Upper lobe of right lung (tissue), 1 donor: Measurements from ENCODE around the gene NEURL4. TPM values are rescaled to one million over a fixed set of nuclear protein-coding genes. Genes with fewer than 3 reads are reported as not detected.
A peak's percentile ranks its signal among the peaks of the same experiment; 100 is the strongest.

Experiments
- ATAC-seq: fragments of 200-7000 bp; cut with Tn5 transposase; one replicate; pipeline ENCODE4 v1.9.1; 2020; ENCODE audit warnings: mild to moderate bottlenecking, moderate library complexity
- DNase-seq: peaks from one replicate; pipeline ENCODE4 v3.0.0-alpha.2; 2020
- H3K27ac ChIP-seq: fragments of 200-600 bp; one replicate; pipeline ENCODE4 v1.8.0; 2022
- H3K27me3 ChIP-seq: fragments of 200-600 bp; one replicate; pipeline ENCODE4 v1.8.0; 2022; ENCODE audit warnings: mild to moderate bottlenecking
- H3K36me3 ChIP-seq: fragments of 200-600 bp; one replicate; pipeline ENCODE4 v1.8.0; 2022
- H3K4me1 ChIP-seq: fragments of 200-600 bp; one replicate; pipeline ENCODE4 v1.8.0; 2022
- H3K4me3 ChIP-seq: fragments of 200-600 bp; one replicate; pipeline ENCODE4 v1.8.0; 2022; ENCODE audit warnings: mild to moderate bottlenecking
- H3K9me3 ChIP-seq: fragments of 200-600 bp; one replicate; pipeline ENCODE4 v1.8.0; 2022
- intact Hi-C: fragments of 100-400 bp; cut with DNase I; formaldehyde crosslinking; loops from one replicate; pipeline ENCODE4 v1.11.0; 2022
- total RNA-seq: library from RNA; stranded (reverse); fragmentation: NEBNext Ultra II Directional; extraction: Animal tissue kit (Norgen Biotek cat#: 25700); gene quantifications from one replicate; pipeline ENCODE4 v1.2.1, GENCODE V29; 2021
- TF ChIP-seq, protein P1 (sequence below): fragments of 200-600 bp; IDR thresholded peaks from one replicate; pipeline ENCODE4 v1.8.0; 2022; ENCODE audit warnings: antibody characterized with exemption
- donor health status: DM: no; HTN: yes; CAD: no; lungs with severe emphysema.

Gene NEURL4
- total RNA-seq, 1 donor from 2014 or later = 37.6 TPM

GRCh38 chr17:7356072-7356549, 27.0 kb upstream of the NEURL4 start:
- Histone ChIP-seq H3K27me3 (no peaks in the 10 kb centered on the region), H3K9me3 (no peaks in the 10 kb centered on the region), H3K4me1 (peaks cover 25% of the 10 kb centered on the region), H3K4me3 (no peak overlapping the region), H3K27ac (no peak overlapping the region), H3K36me3 (no peaks in the 10 kb centered on the region)
- TF ChIP-seq, protein P1, sequence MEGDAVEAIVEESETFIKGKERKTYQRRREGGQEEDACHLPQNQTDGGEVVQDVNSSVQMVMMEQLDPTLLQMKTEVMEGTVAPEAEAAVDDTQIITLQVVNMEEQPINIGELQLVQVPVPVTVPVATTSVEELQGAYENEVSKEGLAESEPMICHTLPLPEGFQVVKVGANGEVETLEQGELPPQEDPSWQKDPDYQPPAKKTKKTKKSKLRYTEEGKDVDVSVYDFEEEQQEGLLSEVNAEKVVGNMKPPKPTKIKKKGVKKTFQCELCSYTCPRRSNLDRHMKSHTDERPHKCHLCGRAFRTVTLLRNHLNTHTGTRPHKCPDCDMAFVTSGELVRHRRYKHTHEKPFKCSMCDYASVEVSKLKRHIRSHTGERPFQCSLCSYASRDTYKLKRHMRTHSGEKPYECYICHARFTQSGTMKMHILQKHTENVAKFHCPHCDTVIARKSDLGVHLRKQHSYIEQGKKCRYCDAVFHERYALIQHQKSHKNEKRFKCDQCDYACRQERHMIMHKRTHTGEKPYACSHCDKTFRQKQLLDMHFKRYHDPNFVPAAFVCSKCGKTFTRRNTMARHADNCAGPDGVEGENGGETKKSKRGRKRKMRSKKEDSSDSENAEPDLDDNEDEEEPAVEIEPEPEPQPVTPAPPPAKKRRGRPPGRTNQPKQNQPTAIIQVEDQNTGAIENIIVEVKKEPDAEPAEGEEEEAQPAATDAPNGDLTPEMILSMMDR = peak; percentile 91
- intact Hi-C loops = no loop called here
- peak; percentile 94 for DNase-seq
- ATAC-seq = peak; percentile 71

GRCh38 chr17:7355573-7355972, 26.4 kb upstream of the NEURL4 start:
- Histone ChIP-seq H3K27me3 (no peaks in the 10 kb centered on the region), H3K27ac (no peak overlapping the region), H3K4me1 (peaks cover 25% of the 10 kb centered on the region), H3K4me3 (no peak overlapping the region), H3K9me3 (no peaks in the 10 kb centered on the region), H3K36me3 (no peaks in the 10 kb centered on the region)
- intact Hi-C loops = no loop called here
- DNase-seq = no peak
- TF ChIP-seq, protein P1 = no peak
- ATAC-seq = no peak

DNA sequence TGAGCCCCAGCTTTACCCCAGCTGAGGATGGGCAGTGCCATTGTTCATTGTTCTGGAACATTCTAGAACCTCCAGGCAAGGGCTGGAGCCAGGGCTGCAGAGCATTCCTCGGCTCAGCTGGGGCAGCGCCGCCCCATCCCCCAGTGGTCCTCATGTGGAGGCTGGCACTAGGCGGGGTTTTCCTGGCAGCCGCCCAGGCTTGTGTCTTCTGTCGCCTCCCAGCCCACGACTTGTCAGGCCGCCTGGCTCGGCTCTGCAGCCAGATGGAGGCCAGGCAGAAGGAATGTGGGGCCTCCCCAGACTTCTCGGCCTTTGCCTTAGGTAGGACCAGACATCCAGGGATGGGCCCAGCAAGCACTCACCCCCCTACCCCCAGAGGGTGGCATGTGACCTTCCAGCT, 25.9 kb upstream of the NEURL4 start, which contains the start of gene TMEM95:
Gene TMEM95 (plus strand): TSS at position 104 of the 400 bp plus-strand sequence. CDS start 49 bp downstream, at position 153.
- TF ChIP-seq, protein P1 = no peak
- Histone ChIP-seq H3K4me3 (no peak within 1 kb of the TSS), H3K4me1 (peaks cover 25% of the 10 kb centered on the region), H3K27ac (no peak within 1 kb of the TSS), H3K27me3 (no peaks in the 10 kb centered on the region), H3K9me3 (no peaks in the 10 kb centered on the region), H3K36me3 (no peaks in the 10 kb centered on the region)
- no peak for ATAC-seq
- peak; percentile 67 for DNase-seq
- intact Hi-C loops = no loop called here

DNA sequence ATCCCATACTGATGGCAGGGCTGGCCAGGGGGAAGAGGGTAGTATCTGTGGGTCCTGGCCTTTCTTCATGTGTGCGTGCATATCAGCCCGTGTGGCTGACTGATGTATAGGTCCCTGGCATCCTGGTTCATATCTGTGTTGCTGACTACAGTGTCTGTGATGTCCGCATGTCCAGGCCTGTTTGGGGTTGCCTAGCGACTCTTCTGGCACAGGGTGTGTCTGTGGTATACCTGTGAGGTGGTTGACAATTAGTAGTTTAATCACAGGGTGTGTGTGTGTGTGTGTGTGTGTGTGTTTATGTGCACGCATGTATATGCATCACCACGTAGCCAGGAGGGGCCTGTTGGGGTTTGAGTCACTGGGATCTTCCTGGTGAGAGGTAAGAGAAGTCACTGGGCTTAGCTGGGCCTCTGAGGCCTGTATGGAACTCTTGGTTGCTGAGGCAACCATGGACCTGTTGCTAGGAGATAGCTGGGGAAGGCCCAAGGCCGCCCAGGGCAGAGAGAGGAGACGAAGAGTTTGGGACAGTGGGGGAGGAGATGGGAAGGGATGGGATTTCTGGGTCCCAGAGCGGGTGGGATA, 25.2 kb upstream of the NEURL4 start:
- Histone ChIP-seq H3K4me3 (no peak overlapping the region), H3K27ac (no peak overlapping the region), H3K9me3 (no peaks in the 10 kb centered on the region), H3K27me3 (no peaks in the 10 kb centered on the region), H3K36me3 (no peaks in the 10 kb centered on the region), H3K4me1 (peaks cover 32% of the 10 kb centered on the region)
- ATAC-seq (no peak), DNase-seq (no peak)
- intact Hi-C loops = no loop called here
- TF ChIP-seq, protein P1 = no peak

DNA sequence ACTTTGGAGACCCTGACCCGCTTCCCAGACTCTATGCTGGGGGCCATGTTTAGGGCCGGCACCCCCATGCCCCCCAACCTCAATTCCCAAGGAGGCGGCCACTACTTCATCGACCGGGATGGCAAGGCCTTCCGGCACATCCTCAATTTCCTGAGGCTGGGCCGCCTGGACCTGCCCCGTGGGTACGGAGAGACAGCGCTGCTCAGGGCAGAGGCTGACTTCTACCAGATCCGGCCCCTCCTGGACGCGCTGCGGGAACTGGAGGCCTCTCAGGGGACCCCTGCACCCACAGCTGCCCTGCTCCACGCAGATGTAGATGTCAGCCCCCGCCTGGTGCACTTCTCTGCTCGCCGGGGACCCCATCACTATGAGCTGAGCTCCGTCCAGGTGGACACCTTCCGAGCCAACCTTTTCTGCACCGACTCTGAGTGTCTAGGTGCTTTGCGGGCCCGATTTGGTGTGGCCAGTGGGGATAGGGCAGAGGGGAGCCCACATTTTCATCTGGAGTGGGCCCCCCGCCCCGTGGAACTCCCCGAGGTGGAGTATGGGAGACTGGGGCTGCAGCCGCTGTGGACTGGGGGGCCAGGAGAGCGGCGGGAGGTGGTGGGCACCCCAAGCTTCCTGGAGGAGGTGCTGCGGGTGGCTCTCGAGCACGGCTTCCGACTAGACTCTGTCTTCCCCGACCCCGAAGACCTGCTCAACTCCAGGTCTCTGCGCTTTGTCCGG, 23.9 kb upstream of the NEURL4 start:
- no peaks in the 10 kb centered on the region for H3K27me3 ChIP-seq
- H3K4me1 ChIP-seq = peaks cover 33% of the 10 kb centered on the region
- H3K36me3 ChIP-seq = no peaks in the 10 kb centered on the region
- no peak overlapping the region for H3K27ac ChIP-seq
- peak; percentile 70 for DNase-seq
- intact Hi-C loops = no loop called here
- TF ChIP-seq, protein P1 = no peak
- H3K9me3 ChIP-seq = no peaks in the 10 kb centered on the region
- peak overlapping the region; percentile 94 for H3K4me3 ChIP-seq
- no peak for ATAC-seq
